Panc1 (cell line): Measurements from ENCODE around the gene SLC2A5. TPM values are rescaled to one million over a fixed set of nuclear protein-coding genes. Genes with fewer than 3 reads are reported as not detected.

Source experiments
- ATAC-seq: fragments of 200-7000 bp; cut with Tn5 transposase; 2 replicates; pipeline ENCODE4 v1.9.1; 2020; ENCODE audit warnings: mild to moderate bottlenecking, moderate library complexity
- BruUV-seq: library from RNA; stranded (reverse); fragments of 400-500 nt; replicated peaks from 2 replicates; lab custom pipeline; 2021; lab: Mats Ljungman, UMichigan
- CTCF ChIA-PET: fragments of 300-600 bp; sonication (Branson Sonifier 250); formaldehyde crosslinking; loops from one replicate; lab custom pipeline; 2022; ENCODE audit warnings: antibody characterized with exemption; lab: Charles Lee
- POLR2A ChIA-PET: fragments of 300-600 bp; sonication (Branson Sonifier 250); formaldehyde crosslinking; loops from one replicate; lab custom pipeline; 2022; ENCODE audit warnings: antibody characterized with exemption; lab: Charles Lee
- DNase-seq: peaks from one replicate; pipeline ENCODE4 v3.0.0-alpha.2; 2010; ENCODE audit warnings: low read depth, low spot score
- H3K27ac ChIP-seq: 2 replicates; pipeline ENCODE4 v1.5.1; 2011; ENCODE audit warnings: mild to moderate bottlenecking, low read length, inconsistent platforms
- H3K27me3 ChIP-seq: fragments of 200-500 bp; sonication (Bioruptor generic); 2 replicates; pipeline ENCODE4 v1.6.0; 2014; ENCODE audit warnings: low read length, inconsistent platforms; ENCODE audit not compliant: control insufficient read depth, insufficient read depth
- H3K36me3 ChIP-seq: fragments of 200-500 bp; sonication (Bioruptor generic); 2 replicates; pipeline ENCODE4 v1.5.1; 2014; ENCODE audit warnings: inconsistent platforms, mild to moderate bottlenecking, low read length, moderate library complexity; ENCODE audit not compliant: control insufficient read depth, insufficient read depth
- H3K4me1 ChIP-seq: 2 replicates; pipeline ENCODE4 v1.5.1; 2011; ENCODE audit warnings: inconsistent platforms, mild to moderate bottlenecking, low read length, moderate library complexity; ENCODE audit not compliant: control insufficient read depth, insufficient read depth
- H3K4me3 ChIP-seq, 2 experiments: 2 replicates each; pipeline ENCODE4 v1.5.1; 2011 to 2012; ENCODE audit warnings: low read depth in 2 of 2, low read length in 2 of 2, mild to moderate bottlenecking in 2 of 2, inconsistent platforms in 1 of 2, moderate library complexity in 1 of 2
- H3K9me3 ChIP-seq: fragments of 200-500 bp; sonication (Bioruptor generic); 2 replicates; pipeline ENCODE4 v1.5.1; 2014; ENCODE audit warnings: low read depth, mild to moderate bottlenecking, inconsistent platforms, low read length, moderate library complexity; ENCODE audit not compliant: control insufficient read depth, insufficient read depth
- CTCF ChIP-seq: fragments of 450-650 bp; IDR thresholded peaks from 2 replicates; pipeline ENCODE4 v1.5.1; 2017; ENCODE audit warnings: mild to moderate bottlenecking
- POLR2AphosphoS5 ChIP-seq: IDR thresholded peaks from 2 replicates; pipeline ENCODE4 v1.6.1; 2012; ENCODE audit warnings: mild to moderate bottlenecking, low read depth, low read length, moderate library complexity
- REST ChIP-seq, 2 experiments: IDR thresholded peaks; 2 replicates each; pipeline ENCODE4 v1.6.1; 2011 to 2012; ENCODE audit warnings: low read depth in 2 of 2, control low read depth in 1 of 2, low read length in 1 of 2, mild to moderate bottlenecking in 1 of 2, moderate library complexity in 1 of 2; ENCODE audit not compliant: insufficient read depth in 1 of 2
- SIN3A ChIP-seq: IDR thresholded peaks from 2 replicates; pipeline ENCODE4 v1.6.1; 2012; ENCODE audit warnings: low read depth, mild to moderate bottlenecking, low read length, moderate library complexity, borderline replicate concordance; ENCODE audit not compliant: insufficient read depth
- TCF7L2 ChIP-seq: IDR thresholded peaks from 2 replicates; pipeline ENCODE4 v1.6.1; 2011; ENCODE audit warnings: mild to moderate bottlenecking, low read depth, low read length, inconsistent platforms
- in situ Hi-C: cut with HindIII; loops from 2 replicates; pipeline ENCODE4 v1.10.0; 2016; ENCODE audit warnings: low sequenced_read_pairs, low pct_unique_long_range_greater_than_20kb
- intact Hi-C: fragments of 100-400 bp; cut with micrococcal nuclease; formaldehyde crosslinking; loops from one replicate; pipeline ENCODE4 v1.10.0; 2022; ENCODE audit not compliant: unreplicated experiment
- total RNA-seq: library from RNA; stranded (reverse); gene quantifications from one replicate; pipeline ENCODE4 v1.2.1, GENCODE V29; 2021; ENCODE audit not compliant: unreplicated experiment

Gene SLC2A5
- total RNA-seq, 1 experiment from 2014 or later = 0.26 TPM

- in situ Hi-C loops (no loop called here), intact Hi-C loops (no loop called here)
- no TSS peak for BruUV-seq
- POLR2A ChIA-PET = no interaction called here
- ATAC-seq (no peak), DNase-seq (no peak)
- Histone ChIP-seq H3K4me1 (no peaks in the 10 kb centered on the region), H3K9me3 (no peaks in the 10 kb centered on the region), H3K36me3 (no peaks in the 10 kb centered on the region), H3K4me3 (no peak overlapping the region), H3K27ac (no peak overlapping the region), H3K27me3 (no peaks in the 10 kb centered on the region)
- TF ChIP-seq TCF7L2 = no peak
- TF ChIP-seq POLR2AphosphoS5 = no peak
- no peak for TF ChIP-seq REST (IDR thresholded peaks at IDR 0.05; ENCODE audit: insufficient read depth in 1 of 2, low read depth in 2 of 2, low read length in 1 of 2)
- no peak for TF ChIP-seq SIN3A
- TF ChIP-seq CTCF = no peak
- CTCF ChIA-PET = interaction anchor here (1.8 kb wide), 1 partner anchor 9 kb away, joined by 13 read pairs; no protein-coding TSS in a partner anchor
Observed at GRCh38 chr1:9013819-9014218, 55.6 kb downstream of the SLC2A5 start.

GRCh38 chr1:9010781-9011323, 58.6 kb downstream of the SLC2A5 start:
- ChIA-PET CTCF (interaction anchor here (0.7 kb wide), 1 partner anchor 85 kb away, joined by 12 read pairs; no protein-coding TSS in a partner anchor), POLR2A (no interaction called here)
- Histone ChIP-seq H3K4me1 (no peaks in the 10 kb centered on the region), H3K4me3 (no peak overlapping the region), H3K36me3 (no peaks in the 10 kb centered on the region), H3K27ac (no peak overlapping the region), H3K27me3 (no peaks in the 10 kb centered on the region), H3K9me3 (no peaks in the 10 kb centered on the region)
- ATAC-seq (no peak), DNase-seq (no peak)
- no TSS peak for BruUV-seq
- in situ Hi-C loops = no loop called here
- intact Hi-C loops = no loop called here
- TF ChIP-seq CTCF = no peak
- no peak for TF ChIP-seq POLR2AphosphoS5
- TF ChIP-seq REST (IDR thresholded peaks at IDR 0.05; ENCODE audit: insufficient read depth in 1 of 2, low read depth in 2 of 2, low read length in 1 of 2) = no peak
- TF ChIP-seq TCF7L2 = no peak
- no peak for TF ChIP-seq SIN3A
